ENCODE measurements around the gene OR4N2. TPM values are rescaled to one million over a fixed set of nuclear protein-coding genes. Genes with fewer than 3 reads are reported as not detected.

OR4N2 gene
- total RNA-seq, 1 donor from 2014 or later, result not detected

DNA sequence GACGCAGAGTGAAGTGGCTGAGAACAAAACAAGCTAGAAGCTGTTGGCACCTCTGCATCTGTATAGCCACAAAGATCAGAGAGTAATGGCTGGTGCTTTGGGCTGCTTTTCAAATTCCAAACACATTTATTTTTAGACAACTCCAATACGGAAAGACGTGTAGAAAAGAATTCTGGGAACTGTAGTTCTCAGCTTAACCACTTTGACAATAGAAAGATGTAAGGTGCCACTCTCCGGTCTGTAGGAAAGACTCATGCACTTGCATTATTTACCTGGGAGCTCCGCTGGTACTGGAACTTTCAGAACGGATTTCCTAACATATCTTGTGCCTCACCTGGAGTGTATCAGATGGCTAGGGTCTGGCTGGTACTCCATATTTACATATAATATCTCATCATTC is 69.6 kb downstream of the OR4N2 start:
- no peak for DNase-seq
- TF ChIP-seq, protein P1, sequence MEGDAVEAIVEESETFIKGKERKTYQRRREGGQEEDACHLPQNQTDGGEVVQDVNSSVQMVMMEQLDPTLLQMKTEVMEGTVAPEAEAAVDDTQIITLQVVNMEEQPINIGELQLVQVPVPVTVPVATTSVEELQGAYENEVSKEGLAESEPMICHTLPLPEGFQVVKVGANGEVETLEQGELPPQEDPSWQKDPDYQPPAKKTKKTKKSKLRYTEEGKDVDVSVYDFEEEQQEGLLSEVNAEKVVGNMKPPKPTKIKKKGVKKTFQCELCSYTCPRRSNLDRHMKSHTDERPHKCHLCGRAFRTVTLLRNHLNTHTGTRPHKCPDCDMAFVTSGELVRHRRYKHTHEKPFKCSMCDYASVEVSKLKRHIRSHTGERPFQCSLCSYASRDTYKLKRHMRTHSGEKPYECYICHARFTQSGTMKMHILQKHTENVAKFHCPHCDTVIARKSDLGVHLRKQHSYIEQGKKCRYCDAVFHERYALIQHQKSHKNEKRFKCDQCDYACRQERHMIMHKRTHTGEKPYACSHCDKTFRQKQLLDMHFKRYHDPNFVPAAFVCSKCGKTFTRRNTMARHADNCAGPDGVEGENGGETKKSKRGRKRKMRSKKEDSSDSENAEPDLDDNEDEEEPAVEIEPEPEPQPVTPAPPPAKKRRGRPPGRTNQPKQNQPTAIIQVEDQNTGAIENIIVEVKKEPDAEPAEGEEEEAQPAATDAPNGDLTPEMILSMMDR (IDR thresholded peaks at IDR 0.05; ENCODE audit: borderline replicate concordance), result no peak
- intact Hi-C loops (cut with micrococcal nuclease), result no loop called here

DNA sequence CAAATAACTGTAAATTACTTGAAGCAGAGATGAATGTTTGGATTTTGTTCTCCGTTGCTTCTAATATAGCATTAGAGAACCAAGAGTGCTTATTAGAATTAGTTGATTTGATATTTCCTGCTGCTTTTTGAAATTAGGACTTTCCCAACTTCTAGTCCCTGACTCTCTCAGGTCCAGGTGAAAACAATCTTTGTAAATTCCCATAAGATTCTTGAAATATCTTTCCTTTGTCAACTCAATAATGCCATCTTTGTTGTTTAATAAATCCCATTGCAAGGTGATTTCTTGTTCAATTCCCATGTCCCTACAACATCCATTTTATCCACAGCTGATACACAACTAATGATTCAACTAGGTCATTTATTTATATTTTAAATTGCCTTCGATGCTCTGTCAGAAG is 71.3 kb downstream of the OR4N2 start, which contains the start of gene OR4K2:
Gene OR4K2, plus strand, starts transcription at position 301 of the 400 bp plus-strand sequence. CDS start 1,126 bp downstream, outside the sequence.
- DNase-seq, result no peak
- Histone ChIP-seq H3K36me3 (no peaks in the 10 kb centered on the region), H3K4me1 (no peaks in the 10 kb centered on the region), H3K27ac (replicated peaks) (no peak within 1 kb of the TSS), H3K27me3 (ENCODE audit: low read depth) (no peaks in the 10 kb centered on the region), H3K9me3 (replicated peaks) (peaks cover 8% of the 10 kb centered on the region), H3K4me3 (no peak within 1 kb of the TSS)
- intact Hi-C loops (cut with micrococcal nuclease), result no loop called here
- TF ChIP-seq, protein P1 (IDR thresholded peaks at IDR 0.05; ENCODE audit: borderline replicate concordance), result no peak

More for the DNA sequence above, 69.6 kb downstream of the OR4N2 start:
- H3K36me3 ChIP-seq, result no peaks in the 10 kb centered on the region
- no peaks in the 10 kb centered on the region for H3K4me1 ChIP-seq
- H3K27ac ChIP-seq (replicated peaks), result no peak overlapping the region
- no peaks in the 10 kb centered on the region for H3K27me3 ChIP-seq (ENCODE audit: low read depth)
- H3K9me3 ChIP-seq (replicated peaks), result peaks cover 8% of the 10 kb centered on the region
- H3K4me3 ChIP-seq, result no peak overlapping the region

DNA sequence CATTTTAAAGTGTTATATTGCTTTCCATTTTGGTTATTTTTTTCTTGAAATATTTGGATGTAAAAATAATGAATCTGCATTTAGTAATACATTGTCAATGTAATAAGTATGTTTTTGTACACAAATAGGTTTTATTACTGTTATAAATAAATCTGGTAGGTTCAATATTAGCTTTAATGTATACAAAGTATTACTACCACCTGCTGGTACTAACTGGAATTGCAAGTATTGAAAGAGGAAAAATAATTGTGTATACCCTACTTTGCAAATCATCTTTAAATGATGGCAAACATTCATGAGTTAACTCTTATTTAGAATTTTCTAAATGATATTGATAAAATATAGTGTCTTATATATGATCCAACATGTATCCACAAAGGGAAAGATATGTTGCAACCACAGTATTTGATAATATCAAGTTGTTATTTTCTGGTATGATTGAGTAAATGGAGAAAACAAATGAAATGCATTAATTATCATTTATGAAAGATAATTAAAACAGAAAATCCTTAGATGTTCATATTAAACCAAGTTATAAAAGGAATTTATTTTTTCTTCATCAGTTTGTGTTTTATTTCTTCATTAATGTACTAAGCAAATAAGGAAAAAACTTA is 74.6 kb downstream of the OR4N2 start:
- intact Hi-C loops (cut with micrococcal nuclease), result no loop called here
- H3K9me3 ChIP-seq (replicated peaks), result peaks cover 8% of the 10 kb centered on the region
- H3K4me3 ChIP-seq, result no peak overlapping the region
- H3K36me3 ChIP-seq, result no peaks in the 10 kb centered on the region
- no peaks in the 10 kb centered on the region for H3K27me3 ChIP-seq (ENCODE audit: low read depth)
- no peak overlapping the region for H3K27ac ChIP-seq (replicated peaks)
- DNase-seq, result no peak
- H3K4me1 ChIP-seq, result no peaks in the 10 kb centered on the region
- TF ChIP-seq, protein P1 (IDR thresholded peaks at IDR 0.05; ENCODE audit: borderline replicate concordance), result peak; percentile 47

Other genes with a start within 250 kb of the OR4N2 start
- gene OR11H2, start 89.9 kb upstream of the OR4N2 start, total RNA-seq, result not detected
- not detected for gene OR4Q3, start 60.2 kb upstream of the OR4N2 start, total RNA-seq
- not detected for gene OR4M1, start 30.3 kb upstream of the OR4N2 start, total RNA-seq
- not detected for gene OR4K2, start 71.4 kb downstream of the OR4N2 start, total RNA-seq
- gene OR4K5, start 116.8 kb downstream of the OR4N2 start, total RNA-seq, result not detected
- not detected for gene OR4K1, start 127.1 kb downstream of the OR4N2 start, total RNA-seq
- gene OR4K15, start 171.8 kb downstream of the OR4N2 start, total RNA-seq, result not detected
- not detected for gene OR4Q2, start 198.4 kb downstream of the OR4N2 start, total RNA-seq
- not detected for gene OR4K14, start 215.5 kb downstream of the OR4N2 start, total RNA-seq
- gene OR4K13, start 232.3 kb downstream of the OR4N2 start, total RNA-seq, result not detected

Data from left ventricle myocardium inferior (tissue), 1 donor.